ENCODE results near the gene RECQL5.

DNA sequence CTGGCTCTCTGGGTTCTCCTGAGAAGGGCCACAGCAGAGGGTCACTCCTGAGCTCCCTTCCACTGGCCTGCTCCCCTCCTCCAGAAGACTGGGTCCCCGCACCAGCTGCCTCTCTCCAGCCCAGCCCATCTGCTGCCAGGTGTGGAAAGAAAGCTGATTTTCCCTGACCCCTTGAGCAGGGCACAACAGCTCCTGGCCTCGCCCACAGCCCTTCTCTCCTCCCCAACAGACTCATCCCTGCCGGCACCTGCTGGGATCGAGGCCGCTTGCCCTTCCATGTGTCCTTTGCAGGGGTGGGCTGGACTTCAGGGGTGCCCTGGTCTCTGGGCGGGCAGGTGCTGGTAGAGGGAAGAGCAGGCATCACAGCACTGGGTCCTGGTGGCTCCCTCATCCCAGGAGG, 38.5 kb downstream of the RECQL5 start:
- no peak for TF ChIP-seq POLR2A (IDR thresholded peaks at IDR 0.05; ENCODE audit: low read depth, low read length)
- TF ChIP-seq POLR2AphosphoS5 (IDR thresholded peaks at IDR 0.05; ENCODE audit: low read depth, low read length): no peak

All from GM12892 (cell line).